WERI-Rb-1 (cell line): ENCODE results near the gene MEIKIN.
"Not testable (repeated sequence)": the region's sequence is repeated elsewhere in the genome, so short reads cannot be mapped to it uniquely, and the experiment has no call there.

ENCODE experiments used
- DNase-seq: peaks from one replicate; pipeline ENCODE4 v3.0.0-alpha.2; 2020
- H3K27ac ChIP-seq: fragments of 250-450 bp; sonication (Bioruptor Pico); 2 replicates; pipeline ENCODE4 v1.5.1; 2020; ENCODE audit warnings: mild to moderate bottlenecking, moderate library complexity
- H3K27me3 ChIP-seq: fragments of 250-450 bp; sonication (Bioruptor Pico); 2 replicates; pipeline ENCODE4 v1.5.1; 2021; ENCODE audit warnings: mild to moderate bottlenecking, low read depth, moderate library complexity; ENCODE audit not compliant: insufficient read depth, severe bottlenecking
- H3K36me3 ChIP-seq: fragments of 250-450 bp; sonication (Bioruptor Pico); 2 replicates; pipeline ENCODE4 v1.5.1; 2020; ENCODE audit warnings: mild to moderate bottlenecking, moderate library complexity
- H3K4me3 ChIP-seq: 2 replicates; pipeline ENCODE4 v1.5.1; 2011; ENCODE audit warnings: low read depth, mild to moderate bottlenecking, control low read depth, low read length
- H3K9me3 ChIP-seq: fragments of 250-450 bp; sonication (Bioruptor Pico); 2 replicates; pipeline ENCODE4 v1.5.1; 2021; ENCODE audit warnings: mild to moderate bottlenecking, moderate library complexity; ENCODE audit not compliant: severe bottlenecking
- CTCF ChIP-seq: IDR thresholded peaks from 2 replicates; pipeline ENCODE4 v1.5.1; 2011; ENCODE audit warnings: low read depth, mild to moderate bottlenecking, control low read depth, inconsistent platforms, low read length

The MEIKIN gene

GRCh38 chr5:131857388-131857787, 88.1 kb downstream of the MEIKIN start:
- H3K9me3 ChIP-seq = no peaks in the 10 kb centered on the region
- no peak for TF ChIP-seq CTCF
- no peaks in the 10 kb centered on the region for H3K27me3 ChIP-seq
- no peak overlapping the region for H3K4me3 ChIP-seq
- H3K36me3 ChIP-seq = no peaks in the 10 kb centered on the region
- no peak for DNase-seq
- H3K27ac ChIP-seq = no peak overlapping the region

- Histone ChIP-seq H3K9me3 (no peaks in the 10 kb centered on the region), H3K4me3 (no peak overlapping the region), H3K27ac (no peak overlapping the region), H3K36me3 (no peaks in the 10 kb centered on the region), H3K27me3 (no peaks in the 10 kb centered on the region)
- no peak for DNase-seq
- no peak for TF ChIP-seq CTCF
Observed at GRCh38 chr5:131855452-131855851, 90.0 kb downstream of the MEIKIN start.

- H3K4me3 ChIP-seq = no peak overlapping the region
- no peaks in the 10 kb centered on the region for H3K36me3 ChIP-seq
- no peak for TF ChIP-seq CTCF
- H3K27ac ChIP-seq = no peak overlapping the region
- no peaks in the 10 kb centered on the region for H3K9me3 ChIP-seq
- no peak for DNase-seq
- H3K27me3 ChIP-seq = no peaks in the 10 kb centered on the region
Observed at GRCh38 chr5:131854134-131854533, 91.3 kb downstream of the MEIKIN start.

GRCh38 chr5:131848662-131849061, 96.8 kb downstream of the MEIKIN start:
- no peak for TF ChIP-seq CTCF
- H3K36me3 ChIP-seq = no peaks in the 10 kb centered on the region
- no peak for DNase-seq
- no peaks in the 10 kb centered on the region for H3K27me3 ChIP-seq
- peaks cover 2% of the 10 kb centered on the region for H3K9me3 ChIP-seq
- no peak overlapping the region for H3K27ac ChIP-seq
- H3K4me3 ChIP-seq = no peak overlapping the region

GRCh38 chr5:131846536-131846935, 98.9 kb downstream of the MEIKIN start:
- no peak for TF ChIP-seq CTCF
- H3K27ac ChIP-seq = no peak overlapping the region
- H3K9me3 ChIP-seq = peaks cover 7% of the 10 kb centered on the region
- no peak for DNase-seq
- H3K4me3 ChIP-seq = no peak overlapping the region
- H3K27me3 ChIP-seq = no peaks in the 10 kb centered on the region
- H3K36me3 ChIP-seq = no peaks in the 10 kb centered on the region

GRCh38 chr5:131845828-131846227, 99.6 kb downstream of the MEIKIN start:
- no peak overlapping the region for H3K27ac ChIP-seq
- no peaks in the 10 kb centered on the region for H3K27me3 ChIP-seq
- no peak overlapping the region for H3K4me3 ChIP-seq
- no peak for TF ChIP-seq CTCF
- peaks cover 7% of the 10 kb centered on the region for H3K9me3 ChIP-seq
- no peak for DNase-seq
- H3K36me3 ChIP-seq = no peaks in the 10 kb centered on the region

GRCh38 chr5:131842971-131843370, 102.5 kb downstream of the MEIKIN start:
- not testable (repeated sequence) for H3K9me3 ChIP-seq, DNase-seq, H3K4me3 ChIP-seq, H3K36me3 ChIP-seq, H3K27ac ChIP-seq, H3K27me3 ChIP-seq

- H3K36me3 ChIP-seq, H3K9me3 ChIP-seq, H3K27ac ChIP-seq, DNase-seq, H3K27me3 ChIP-seq, H3K4me3 ChIP-seq: not testable (repeated sequence)
Observed at GRCh38 chr5:131832702-131833101, 112.8 kb downstream of the MEIKIN start.
